ENCODE results near the gene PRLR.

DNA sequence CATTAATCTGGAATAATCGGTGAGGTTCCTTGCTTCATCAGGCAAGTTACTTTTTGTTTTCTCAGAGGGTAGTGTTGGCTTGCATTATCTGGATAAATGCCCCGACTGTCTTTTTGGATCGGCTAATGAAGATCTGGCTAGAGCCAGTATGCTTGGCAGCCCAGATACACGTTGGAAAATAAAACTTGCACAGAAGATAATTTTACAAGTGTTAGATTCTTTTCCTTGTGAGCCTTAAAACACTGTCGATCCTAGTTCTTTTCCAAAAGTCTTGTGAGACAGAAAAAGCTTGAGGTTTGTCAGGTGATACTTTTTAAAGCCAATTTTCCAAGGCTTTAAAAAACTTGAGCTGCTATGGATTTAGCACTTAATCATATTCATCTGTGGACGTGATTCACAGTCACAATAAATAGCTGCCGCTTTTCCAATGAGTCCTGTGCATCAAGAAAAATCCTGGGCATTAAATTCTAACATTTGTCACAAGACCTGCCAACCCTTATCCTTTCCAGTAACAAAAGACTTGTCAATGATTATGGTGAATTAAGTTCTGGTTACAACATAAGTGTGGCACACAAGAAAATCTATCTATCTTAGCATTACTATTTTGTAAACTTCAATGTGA is 68.5 kb downstream of the PRLR start:
- no peak for TF ChIP-seq ZFX (IDR thresholded peaks at IDR 0.05; ENCODE audit: borderline replicate concordance)
- TF ChIP-seq, protein P1, sequence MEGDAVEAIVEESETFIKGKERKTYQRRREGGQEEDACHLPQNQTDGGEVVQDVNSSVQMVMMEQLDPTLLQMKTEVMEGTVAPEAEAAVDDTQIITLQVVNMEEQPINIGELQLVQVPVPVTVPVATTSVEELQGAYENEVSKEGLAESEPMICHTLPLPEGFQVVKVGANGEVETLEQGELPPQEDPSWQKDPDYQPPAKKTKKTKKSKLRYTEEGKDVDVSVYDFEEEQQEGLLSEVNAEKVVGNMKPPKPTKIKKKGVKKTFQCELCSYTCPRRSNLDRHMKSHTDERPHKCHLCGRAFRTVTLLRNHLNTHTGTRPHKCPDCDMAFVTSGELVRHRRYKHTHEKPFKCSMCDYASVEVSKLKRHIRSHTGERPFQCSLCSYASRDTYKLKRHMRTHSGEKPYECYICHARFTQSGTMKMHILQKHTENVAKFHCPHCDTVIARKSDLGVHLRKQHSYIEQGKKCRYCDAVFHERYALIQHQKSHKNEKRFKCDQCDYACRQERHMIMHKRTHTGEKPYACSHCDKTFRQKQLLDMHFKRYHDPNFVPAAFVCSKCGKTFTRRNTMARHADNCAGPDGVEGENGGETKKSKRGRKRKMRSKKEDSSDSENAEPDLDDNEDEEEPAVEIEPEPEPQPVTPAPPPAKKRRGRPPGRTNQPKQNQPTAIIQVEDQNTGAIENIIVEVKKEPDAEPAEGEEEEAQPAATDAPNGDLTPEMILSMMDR (IDR thresholded peaks at IDR 0.05), result no peak

Data from 22Rv1 (cell line).